Measurements from ENCODE around the gene GPR149.
"Not testable (repeated sequence)": the region's sequence is repeated elsewhere in the genome, so short reads cannot be mapped to it uniquely, and the experiment has no call there.

GPR149 gene

GRCh38 chr3:154430014-154430413 is at the start of gene GPR149:
TSS of gene GPR149 (minus strand) at chr3:154430190. CDS start at chr3:154429615, 575 bp downstream.
- no peak for DNase-seq (ENCODE audit: low read depth in 2 of 2, low spot score in 1 of 2)

DNA sequence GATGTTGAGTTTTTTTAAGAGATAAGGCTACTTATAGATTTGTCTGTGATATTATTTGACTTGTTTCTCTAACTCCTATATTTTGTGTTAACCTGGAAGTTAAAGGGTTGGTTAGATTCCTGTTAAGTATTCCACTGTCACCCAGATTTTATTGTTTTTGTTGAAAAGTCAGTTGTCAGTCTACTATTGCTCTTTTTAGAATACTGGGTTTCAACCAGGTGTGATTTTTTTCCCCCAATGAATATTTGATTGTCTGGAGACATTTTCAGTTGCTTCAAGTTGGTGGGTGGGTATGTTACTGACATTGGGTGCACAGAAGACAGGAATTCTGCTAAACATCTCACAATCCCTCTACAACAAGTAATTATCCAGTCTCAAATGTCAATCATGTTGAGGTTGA is 43.8 kb upstream of the GPR149 start:
- no peak for DNase-seq (ENCODE audit: low read depth in 2 of 2, low spot score in 1 of 2)

DNA sequence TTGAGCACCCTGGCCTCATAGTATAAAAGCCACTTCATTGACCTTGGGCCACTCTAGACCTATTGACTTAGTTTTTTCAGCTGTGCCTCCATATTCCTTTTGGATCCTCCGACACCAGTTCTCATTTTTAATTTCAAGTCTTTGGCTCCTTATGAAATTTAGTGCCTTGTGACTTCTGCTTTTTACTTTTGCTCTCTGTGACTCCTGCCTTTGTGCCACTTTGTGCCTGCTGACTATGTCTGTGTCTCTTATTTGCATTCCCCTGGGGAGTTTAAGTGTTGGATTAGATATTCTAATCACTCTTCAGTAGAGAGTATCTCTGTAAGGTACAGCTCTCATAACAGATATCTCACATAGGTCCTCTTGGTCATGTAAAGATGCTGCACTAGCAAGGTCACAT is 39.6 kb upstream of the GPR149 start:
- no peak for DNase-seq (ENCODE audit: low read depth in 2 of 2, low spot score in 1 of 2)

DNA sequence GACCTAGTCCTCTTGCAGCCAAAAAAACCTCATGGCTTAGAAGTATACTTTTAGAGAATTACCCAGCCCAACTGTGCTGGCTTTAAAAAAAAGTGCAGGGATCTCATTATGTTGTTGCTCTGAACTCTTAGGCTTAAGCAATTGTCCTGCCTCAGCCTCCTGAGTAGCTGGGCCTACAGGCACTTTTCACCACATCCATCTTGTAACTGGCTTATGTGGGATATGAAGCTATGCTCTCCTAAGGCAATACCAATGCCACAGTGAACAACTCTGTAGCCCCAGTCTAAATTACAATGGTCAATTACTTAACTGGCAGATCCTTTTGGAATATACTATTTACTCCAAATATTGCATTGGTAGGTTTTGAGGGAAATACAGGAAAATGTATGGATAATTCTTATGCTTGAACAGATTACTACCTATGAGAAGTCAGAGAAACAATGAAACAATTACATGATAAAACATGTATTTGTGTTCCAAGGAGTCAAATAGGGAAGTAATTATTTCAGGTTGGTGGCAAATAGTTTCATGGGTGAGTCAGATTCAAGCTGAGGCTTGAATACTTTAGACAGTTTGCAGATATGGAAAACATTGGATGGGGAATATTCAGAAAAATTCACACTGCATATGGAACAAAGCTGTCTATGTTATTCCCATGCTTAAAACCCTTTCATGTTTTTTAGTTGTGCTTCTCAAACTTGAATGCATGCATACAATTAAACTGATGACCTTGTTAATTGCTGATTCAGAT is 34.6 kb upstream of the GPR149 start:
- DNase-seq (ENCODE audit: low read depth in 2 of 2, low spot score in 1 of 2), result no peak

DNA sequence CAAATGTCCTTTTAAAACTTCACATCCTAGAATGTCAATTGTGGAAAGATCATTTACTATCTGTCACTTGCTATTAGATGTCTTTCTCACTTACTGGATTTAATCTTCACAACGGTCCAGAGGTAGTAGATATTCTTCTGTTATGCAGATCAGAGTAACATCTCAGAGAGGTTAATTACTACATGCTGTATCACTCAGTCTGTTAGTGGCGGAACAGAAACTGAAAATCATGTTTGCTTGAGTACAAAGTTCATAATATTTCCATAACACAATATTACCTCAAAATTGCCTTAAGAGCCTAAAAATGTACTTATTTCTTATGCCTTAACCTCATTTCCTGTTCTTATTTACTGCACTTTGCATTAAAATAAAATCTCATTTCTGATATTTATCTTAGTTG is 28.6 kb upstream of the GPR149 start:
- DNase-seq (ENCODE audit: low read depth in 2 of 2, low spot score in 1 of 2), result no peak

DNA sequence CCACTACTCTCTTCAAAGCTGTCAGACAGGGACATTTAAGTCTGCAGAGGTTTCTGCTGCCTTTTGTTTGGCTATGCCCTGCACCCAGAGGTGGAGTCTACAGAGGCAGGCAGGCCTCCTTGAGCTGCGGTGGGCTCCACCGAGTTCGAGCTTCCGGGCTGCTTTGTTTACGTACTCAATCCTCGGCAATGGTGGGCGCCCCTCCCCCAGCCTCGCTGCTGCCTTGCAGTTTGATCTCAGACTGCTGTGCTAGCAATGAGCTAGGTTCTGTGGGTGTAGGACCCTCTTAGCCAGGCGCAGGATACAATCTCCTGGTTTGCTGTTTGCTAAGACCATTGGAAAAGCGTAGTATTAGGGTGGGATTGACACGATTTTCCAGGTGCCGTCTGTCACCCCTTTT is 9.1 kb upstream of the GPR149 start:
- DNase-seq (ENCODE audit: low read depth in 2 of 2, low spot score in 1 of 2), result not testable (repeated sequence)

DNA sequence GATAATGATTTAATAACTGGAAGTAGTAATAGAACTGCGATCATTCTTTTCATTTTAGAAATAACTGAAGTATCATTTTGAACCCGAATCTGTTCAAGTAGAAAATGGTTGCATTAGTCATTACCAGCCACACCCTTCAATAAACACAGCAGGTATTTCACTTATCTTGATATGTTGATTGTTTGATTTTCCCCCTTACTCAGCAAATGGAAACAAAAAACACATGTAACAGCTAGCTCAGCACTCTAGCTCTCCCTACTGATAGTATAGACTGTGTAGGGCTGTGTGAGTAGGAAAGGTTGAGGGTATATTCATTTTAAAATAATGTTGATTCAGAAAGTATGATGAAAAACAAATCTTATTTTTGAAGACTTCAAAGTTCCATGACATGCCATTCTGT is 1.1 kb upstream of the GPR149 start:
- no peak for DNase-seq (ENCODE audit: low read depth in 2 of 2, low spot score in 1 of 2)

DNA sequence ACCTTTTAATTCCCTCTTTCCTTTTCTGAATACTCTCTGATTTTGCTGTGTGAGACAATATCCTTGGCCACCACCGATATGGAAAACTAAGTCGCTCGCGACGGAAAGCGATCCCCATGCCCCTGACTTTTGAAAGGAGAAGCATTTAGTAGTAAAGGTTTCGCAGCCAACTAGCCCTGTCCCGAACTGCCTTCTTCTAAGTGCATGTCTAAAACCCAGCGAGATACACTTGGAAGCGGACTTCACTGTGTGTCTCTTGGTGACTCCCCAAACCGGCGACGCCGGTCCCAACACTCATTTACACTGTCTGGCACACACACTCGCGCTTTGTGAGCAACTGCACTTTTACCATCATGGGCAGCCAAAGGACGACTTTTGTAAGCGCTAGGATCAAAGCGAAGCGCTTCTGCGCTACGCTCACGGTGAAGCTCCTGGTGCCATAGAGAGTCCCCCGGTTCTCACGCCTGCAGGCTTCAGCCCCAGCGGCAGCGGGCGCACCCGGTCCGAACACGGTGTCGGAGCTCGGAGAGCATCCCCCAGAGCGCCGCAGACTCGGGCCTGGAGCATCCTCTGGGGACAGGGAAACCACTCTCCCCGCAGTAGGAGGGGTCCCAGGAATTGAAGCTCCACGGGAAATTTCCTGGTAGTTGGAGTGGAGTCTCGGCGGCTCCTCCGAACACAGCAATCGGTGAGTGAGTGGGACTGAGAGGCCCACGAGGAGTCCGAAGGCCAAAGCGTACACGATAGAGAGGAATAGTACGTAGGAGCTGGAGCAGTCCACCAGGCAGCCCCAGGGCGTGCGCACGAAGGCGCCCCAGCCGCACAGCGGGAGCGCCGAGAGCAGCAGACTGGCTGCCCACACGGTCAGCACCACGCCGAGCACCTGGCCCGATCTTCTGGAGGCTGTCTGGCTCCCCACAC is 1.4 kb downstream of the GPR149 start:
- DNase-seq (ENCODE audit: low read depth in 2 of 2, low spot score in 1 of 2), result no peak

GRCh38 chr3:154427685-154428285 is 2.2 kb downstream of the GPR149 start:
- no peak for DNase-seq (ENCODE audit: low read depth in 2 of 2, low spot score in 1 of 2)

GRCh38 chr3:154422694-154423093 is 7.3 kb downstream of the GPR149 start:
- no peak for DNase-seq (ENCODE audit: low read depth in 2 of 2, low spot score in 1 of 2)

DNA sequence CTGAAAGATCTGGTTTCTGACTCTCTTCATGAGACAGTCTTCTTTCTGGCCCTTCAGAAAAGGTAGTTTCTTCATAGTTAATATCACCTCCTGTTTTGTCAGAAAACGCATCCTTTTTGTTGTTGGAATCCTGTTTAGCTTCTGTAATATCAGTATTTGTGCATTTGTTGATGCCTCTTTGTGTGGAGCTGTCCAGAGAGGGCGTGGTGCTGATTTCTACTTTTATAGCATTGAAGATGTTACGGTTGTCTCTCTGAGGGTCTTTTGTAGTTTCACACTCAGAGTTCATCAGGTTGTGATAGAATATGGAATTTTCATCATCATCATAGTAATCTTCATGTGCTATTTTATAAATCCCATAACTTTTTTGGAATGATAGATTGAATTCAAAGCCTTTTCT is 8.9 kb downstream of the GPR149 start:
- no peak for DNase-seq (ENCODE audit: low read depth in 2 of 2, low spot score in 1 of 2)

DNA sequence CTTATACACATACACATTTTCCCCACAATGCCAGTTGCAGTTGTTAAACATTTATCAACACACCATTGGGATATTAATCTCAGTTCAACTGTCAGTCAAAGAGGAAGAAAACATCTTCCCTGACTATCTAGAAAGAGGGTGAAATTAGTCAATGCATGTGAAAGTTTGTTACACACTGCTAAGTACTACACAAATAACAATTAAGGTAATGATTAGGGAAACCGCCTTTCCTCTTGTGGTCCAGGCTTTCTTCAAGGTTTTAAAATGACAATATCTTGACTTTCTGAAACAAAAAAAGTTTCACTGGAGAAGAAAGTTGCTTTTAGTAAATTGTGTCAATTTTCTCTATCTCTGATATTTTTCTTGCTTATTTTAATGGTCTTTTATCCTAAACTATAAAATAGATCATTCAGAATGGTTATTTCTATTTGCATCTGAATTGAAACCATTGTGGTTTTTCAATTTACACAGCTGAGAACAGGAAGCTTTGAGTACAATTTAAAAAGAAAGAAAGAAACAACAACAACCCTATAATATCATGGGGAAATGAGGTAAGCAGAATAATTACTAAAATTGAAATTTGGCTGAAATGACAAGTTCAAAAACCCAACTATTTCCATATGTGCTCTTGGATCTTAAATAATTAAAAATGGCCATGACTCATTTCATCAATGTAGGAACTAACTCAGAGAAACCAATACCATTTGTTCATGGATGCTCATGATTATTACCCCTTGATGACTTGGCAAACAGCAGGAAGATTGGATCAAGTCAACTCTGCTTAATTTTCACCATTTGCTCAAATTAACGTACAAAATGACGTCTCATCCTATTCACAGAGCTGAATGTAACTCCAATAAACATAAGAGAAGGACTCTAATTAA is 31.7 kb downstream of the GPR149 start:
- no peak for DNase-seq (ENCODE audit: low read depth in 2 of 2, low spot score in 1 of 2)

GRCh38 chr3:154389861-154390260 is 40.1 kb downstream of the GPR149 start:
- no peak for DNase-seq (ENCODE audit: low read depth in 2 of 2, low spot score in 1 of 2)

GRCh38 chr3:154384479-154384878 is 45.5 kb downstream of the GPR149 start:
- DNase-seq (ENCODE audit: low read depth in 2 of 2, low spot score in 1 of 2), result no peak

GRCh38 chr3:154378311-154378710 is 51.7 kb downstream of the GPR149 start:
- DNase-seq (ENCODE audit: low read depth in 2 of 2, low spot score in 1 of 2), result no peak

- no peak for DNase-seq (ENCODE audit: low read depth in 2 of 2, low spot score in 1 of 2)
These were observed 62.8 kb downstream of the GPR149 start for GRCh38 chr3:154367221-154367620.

DNA sequence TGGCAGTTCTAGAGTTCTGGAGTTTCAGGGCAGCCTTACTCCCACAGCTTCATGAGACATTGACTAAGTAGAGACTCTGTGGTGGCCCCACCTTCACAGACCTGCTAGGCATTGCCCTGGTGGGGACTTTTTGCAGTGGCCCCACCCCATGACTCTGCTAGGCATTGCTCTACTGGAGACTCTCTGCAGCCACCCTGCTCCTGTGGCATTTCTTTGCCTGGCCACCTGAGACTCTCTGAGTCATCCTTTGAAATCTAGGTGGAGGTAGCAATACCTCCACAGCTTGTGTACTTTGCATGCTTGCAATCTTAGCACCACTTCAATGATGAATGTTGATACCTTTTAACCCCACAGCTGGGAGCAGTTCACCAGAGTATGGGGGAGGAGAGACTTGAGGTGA is 65.1 kb downstream of the GPR149 start:
- no peak for DNase-seq (ENCODE audit: low read depth in 2 of 2, low spot score in 1 of 2)

- no peak for DNase-seq (ENCODE audit: low read depth in 2 of 2, low spot score in 1 of 2)
These were observed 68.9 kb downstream of the GPR149 start for GRCh38 chr3:154361099-154361498.

DNA sequence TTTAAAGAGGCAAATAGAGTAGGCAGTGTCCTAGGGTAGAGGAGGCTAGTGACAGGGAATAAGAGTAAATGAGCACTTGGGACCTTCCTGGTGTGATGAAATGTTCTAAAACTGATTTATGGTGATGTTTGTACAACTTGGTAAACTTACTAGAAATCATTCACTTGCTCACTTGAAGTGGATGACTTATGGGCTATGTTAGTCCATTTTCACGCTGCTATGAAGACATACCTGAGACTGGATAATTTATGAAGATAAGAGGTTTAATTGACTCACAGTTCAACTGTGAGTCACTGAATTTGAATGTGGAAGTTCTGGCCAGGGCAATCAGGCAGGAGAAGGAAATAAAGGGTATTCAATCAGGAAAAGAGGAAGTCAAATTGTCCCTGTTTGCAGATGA is 74.0 kb downstream of the GPR149 start:
- no peak for DNase-seq (ENCODE audit: low read depth in 2 of 2, low spot score in 1 of 2)

GRCh38 chr3:154349223-154349622 is 80.8 kb downstream of the GPR149 start:
- no peak for DNase-seq (ENCODE audit: low read depth in 2 of 2, low spot score in 1 of 2)

Measured in stimulated activated CD8-positive, alpha-beta memory T cell treated with anti-CD3 and anti-CD28 coated beads, Interleukin-4, amount 100 ng/mL, for 4 hours (primary cell).